IPS-11a (cell line): ENCODE results near the gene MPDZ.

Source experiments
- H3K4me3 ChIP-seq: one replicate; pipeline ENCODE4 v1.5.1; 2013; ENCODE audit warnings: low read depth, low read length, control low read depth

Gene MPDZ, protein sequence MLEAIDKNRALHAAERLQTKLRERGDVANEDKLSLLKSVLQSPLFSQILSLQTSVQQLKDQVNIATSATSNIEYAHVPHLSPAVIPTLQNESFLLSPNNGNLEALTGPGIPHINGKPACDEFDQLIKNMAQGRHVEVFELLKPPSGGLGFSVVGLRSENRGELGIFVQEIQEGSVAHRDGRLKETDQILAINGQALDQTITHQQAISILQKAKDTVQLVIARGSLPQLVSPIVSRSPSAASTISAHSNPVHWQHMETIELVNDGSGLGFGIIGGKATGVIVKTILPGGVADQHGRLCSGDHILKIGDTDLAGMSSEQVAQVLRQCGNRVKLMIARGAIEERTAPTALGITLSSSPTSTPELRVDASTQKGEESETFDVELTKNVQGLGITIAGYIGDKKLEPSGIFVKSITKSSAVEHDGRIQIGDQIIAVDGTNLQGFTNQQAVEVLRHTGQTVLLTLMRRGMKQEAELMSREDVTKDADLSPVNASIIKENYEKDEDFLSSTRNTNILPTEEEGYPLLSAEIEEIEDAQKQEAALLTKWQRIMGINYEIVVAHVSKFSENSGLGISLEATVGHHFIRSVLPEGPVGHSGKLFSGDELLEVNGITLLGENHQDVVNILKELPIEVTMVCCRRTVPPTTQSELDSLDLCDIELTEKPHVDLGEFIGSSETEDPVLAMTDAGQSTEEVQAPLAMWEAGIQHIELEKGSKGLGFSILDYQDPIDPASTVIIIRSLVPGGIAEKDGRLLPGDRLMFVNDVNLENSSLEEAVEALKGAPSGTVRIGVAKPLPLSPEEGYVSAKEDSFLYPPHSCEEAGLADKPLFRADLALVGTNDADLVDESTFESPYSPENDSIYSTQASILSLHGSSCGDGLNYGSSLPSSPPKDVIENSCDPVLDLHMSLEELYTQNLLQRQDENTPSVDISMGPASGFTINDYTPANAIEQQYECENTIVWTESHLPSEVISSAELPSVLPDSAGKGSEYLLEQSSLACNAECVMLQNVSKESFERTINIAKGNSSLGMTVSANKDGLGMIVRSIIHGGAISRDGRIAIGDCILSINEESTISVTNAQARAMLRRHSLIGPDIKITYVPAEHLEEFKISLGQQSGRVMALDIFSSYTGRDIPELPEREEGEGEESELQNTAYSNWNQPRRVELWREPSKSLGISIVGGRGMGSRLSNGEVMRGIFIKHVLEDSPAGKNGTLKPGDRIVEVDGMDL (N-terminal part only)

DNA sequence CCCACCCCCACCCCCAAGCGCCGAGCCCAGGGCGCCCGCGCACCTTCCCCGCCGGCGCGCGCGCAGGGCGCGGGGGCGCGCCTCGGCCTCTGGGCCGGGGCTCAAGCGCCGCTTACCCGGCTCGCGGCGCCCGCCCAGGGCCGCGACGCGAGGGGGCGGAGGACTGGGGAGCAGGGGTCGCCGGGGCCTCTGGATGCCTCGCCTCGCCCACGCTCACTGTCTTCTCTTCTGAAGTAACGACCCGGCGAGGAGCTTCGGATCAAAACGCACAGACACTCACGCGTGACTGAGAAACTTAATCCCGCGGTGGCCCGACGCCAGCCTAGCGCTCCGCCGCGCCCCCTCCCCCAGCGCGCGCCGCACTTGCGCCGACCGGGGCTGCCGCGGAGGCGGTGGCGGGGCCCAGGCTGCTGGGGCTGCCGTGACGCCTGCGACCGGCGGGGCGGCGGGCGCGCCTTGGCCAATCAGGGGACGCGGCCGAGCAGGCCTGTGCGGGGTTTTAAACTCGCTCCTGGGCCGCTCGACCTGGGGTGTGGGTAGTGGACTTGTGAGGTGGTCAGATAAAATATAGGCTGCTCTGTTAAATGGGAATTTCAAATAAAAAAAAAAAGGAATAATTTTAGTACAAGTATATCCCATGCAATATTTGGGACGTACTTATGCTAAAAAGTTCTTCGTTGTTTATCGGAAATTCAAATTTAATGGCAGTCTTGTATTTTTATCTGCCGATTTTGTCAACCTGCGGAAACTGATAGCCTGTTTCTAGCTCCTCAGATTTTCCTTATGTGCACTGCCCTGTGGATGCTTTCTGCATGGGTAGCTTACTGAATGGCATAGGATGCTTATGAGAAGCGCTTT, at the start of gene MPDZ:
Gene MPDZ (minus strand): TSS at position 409 of the 858 bp plus-strand sequence. CDS start 29,377 bp downstream, outside the sequence.
- H3K4me3 ChIP-seq, result peak within 1 kb of the TSS; percentile 59

DNA sequence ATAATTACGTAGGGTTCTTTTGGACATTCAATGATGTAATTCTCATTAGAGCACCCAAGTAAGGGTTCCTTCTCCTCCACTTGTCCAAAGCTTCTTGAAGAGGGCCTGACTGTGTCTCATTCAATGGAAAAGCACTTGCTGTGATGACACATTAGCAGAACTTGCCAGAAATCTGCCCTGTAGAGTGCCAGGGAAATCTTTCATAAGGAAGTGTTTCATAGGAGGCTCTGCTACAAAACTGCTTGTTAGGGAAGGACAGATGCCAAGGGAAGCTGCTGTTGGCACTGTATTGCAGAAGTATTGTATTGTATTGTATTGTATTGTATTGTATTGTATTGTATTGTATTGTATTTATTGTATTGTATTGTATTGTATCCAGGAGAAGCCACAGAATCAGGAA, 45.5 kb upstream of the MPDZ start:
- no peak overlapping the region for H3K4me3 ChIP-seq

DNA sequence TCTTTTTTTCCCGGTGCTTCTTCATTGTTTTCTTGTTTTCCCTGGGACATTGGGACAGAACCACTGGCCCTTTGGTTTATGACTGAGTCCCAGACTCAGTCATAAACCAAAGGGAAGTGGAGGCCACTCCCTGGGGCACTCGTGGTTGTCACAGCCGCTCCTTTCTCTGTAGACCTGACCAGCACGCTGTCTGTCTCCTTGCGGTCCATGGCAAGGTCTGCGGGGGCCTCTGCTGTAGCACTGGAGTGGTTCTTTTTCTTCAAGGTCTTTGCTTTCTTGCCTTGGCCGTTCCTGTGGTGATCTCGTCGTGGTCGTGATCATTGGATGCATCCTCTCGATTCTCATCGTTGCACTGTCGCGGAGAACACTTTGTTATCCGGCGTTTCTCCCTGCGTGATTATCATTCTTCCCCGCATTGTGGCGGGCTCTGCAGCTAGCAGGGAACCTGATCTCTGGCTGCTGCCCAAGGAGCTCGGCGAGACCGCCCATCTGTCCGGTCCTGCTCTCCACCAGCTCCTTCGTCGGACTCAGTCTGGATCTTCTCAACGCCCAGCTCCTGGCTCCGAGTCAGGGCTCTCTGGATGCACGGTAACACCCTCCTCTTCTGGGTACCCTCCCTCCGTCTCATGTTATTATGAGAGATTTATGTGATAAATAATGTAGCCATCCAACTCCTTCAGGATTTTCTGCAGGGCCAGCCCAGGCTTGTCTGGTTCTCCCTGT, 43.5 kb upstream of the MPDZ start:
- no peak overlapping the region for H3K4me3 ChIP-seq

DNA sequence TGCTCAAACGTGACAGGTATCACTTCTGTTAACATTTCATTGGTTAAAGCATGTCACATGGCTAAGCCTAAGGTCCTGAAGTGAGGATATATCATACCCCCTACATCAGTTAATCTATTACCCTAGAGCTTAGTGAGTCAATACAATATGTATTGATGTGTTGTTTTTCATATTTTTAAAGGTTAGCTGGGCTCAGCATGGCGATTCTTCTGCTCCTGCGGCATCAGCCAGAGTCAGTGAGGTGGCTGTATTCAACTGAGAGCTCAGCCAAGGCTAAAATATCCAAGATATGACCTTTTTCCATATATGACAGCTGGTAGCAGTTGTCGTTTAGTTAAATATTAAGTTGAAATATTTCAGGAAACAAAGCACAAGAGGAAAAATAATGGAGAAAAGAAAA, 38.5 kb upstream of the MPDZ start:
- H3K4me3 ChIP-seq, result no peak overlapping the region

DNA sequence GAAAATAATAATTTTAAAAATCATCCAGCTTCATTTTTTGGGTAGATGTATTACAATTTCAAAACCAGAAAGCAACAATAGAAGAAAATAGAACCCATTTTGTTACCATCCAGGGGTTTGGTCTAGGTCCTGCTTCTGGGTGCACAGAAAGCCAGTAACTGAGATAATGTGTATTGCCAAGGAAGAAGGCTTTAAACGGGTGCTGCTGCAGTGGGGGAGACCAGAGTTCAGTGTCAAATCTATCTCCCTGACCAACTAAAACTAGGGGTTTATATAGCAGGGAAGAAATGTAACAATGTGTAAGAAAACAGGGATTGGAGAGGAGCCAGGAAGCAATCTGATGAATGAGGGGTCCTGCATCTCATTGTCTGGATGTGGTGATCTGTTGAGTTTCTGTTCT, 17.5 kb upstream of the MPDZ start:
- no peak overlapping the region for H3K4me3 ChIP-seq

DNA sequence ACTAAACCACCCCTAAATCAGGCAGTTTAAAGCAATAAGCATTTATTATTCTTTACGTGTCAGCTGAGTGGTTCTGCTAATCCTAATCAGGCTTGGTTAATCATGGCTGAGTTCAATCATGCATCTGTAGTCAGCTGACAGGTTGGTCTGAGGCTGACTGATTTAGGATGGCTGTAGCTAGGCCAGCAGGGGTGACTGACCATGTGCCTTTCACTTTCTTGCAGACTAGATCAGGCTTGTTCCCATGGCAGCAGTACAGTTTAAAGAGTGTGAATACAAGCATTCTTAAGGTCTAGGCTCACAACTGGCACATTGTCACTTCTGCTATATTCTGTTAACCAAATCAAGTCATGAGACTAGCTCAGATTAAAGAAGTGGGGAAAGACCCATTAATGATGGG, 16.1 kb upstream of the MPDZ start:
- H3K4me3 ChIP-seq, result no peak overlapping the region

DNA sequence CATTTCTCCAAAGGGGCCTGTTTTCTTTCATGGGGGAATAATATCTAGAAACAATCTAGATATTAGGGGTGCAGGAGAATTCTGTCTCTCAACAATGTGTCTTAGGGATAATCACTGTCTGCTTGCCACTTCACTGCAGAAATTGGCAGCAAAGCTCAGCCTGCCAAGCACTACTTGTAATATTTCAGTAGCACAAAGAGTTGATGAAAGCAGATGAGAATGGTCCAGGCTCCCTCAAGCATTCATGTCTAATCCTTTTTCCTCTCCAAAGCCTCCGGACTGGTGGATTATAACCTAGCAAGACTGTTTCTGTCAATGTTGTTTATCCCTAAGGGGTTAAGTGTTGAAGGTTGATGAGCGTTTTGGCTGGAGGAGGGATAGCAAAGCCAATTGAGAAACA, 13.3 kb upstream of the MPDZ start:
- no peak overlapping the region for H3K4me3 ChIP-seq

DNA sequence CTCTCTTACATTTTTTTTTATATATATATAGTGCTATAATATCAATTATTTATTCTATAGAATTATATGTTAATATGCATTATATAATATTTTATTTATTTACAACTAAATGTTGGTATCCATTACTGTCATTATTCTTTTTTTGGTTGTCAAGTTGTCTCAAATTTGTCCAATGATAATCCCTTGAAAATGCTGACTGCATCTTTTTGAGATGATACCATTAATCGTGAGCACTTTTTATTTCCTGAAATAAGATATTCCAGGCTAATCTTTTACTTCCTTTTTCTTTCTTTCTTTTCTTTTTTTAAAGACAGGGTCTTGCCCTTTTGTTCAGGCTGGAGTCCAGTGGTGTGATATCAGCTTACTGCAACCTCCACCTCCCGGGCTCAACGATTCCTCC, 12.7 kb upstream of the MPDZ start:
- no peak overlapping the region for H3K4me3 ChIP-seq

DNA sequence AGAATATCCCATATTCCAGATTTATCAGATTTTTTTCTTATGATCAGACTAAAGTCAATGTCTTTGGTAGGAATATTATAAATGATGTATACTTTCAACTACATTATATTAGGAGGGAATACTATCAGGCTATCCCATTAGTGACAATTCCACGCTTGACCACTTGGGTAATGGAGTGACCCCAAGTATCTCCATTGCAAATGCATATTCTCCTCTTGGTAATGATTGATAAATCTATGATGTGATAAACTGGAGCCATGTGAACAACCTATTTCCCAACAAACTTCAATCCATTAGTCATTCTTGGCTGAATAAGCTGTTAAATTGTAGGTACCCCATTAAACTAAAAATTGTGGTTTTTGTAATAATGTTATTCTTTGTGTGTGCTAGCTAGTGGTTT, 12.2 kb upstream of the MPDZ start:
- H3K4me3 ChIP-seq, result no peak overlapping the region

DNA sequence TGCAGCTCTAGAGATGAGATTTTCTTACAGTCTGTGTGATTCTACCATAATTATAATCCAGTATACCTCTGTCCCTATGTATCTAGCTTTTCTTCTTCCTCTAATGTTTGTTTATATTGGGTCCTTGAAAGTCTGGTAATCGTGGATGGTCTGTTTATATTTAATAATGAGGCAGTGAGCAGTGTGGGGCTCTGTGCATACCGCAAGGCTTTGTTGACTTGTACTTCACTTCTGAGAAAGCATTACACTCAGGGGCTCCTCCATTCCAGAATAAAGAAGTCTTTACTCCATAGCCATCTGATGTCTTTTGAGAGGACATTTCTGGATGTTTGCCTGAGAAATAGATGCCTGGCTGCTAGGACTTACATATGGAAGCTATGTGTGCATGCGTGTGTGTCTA, 4.5 kb upstream of the MPDZ start:
- H3K4me3 ChIP-seq, result no peak overlapping the region

DNA sequence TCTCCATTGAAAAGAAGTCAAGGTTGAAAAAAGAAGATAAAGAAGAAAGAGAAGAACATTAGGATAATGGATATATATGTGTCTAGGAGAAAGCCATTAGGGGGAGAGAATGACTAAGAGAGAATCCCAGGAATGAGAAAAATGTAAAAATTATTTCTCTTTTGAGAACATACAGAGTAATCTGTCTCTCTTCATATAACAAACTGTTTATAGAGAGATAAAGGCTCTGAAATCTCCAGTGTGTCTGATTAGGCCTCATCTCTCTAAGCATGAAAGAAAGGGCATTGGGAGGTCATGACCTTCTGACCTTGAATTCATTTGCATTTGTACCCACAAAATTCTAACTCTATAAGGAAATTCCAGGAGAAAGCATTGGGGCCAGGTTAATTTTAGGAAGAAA, 3.5 kb upstream of the MPDZ start:
- H3K4me3 ChIP-seq, result no peak overlapping the region

DNA sequence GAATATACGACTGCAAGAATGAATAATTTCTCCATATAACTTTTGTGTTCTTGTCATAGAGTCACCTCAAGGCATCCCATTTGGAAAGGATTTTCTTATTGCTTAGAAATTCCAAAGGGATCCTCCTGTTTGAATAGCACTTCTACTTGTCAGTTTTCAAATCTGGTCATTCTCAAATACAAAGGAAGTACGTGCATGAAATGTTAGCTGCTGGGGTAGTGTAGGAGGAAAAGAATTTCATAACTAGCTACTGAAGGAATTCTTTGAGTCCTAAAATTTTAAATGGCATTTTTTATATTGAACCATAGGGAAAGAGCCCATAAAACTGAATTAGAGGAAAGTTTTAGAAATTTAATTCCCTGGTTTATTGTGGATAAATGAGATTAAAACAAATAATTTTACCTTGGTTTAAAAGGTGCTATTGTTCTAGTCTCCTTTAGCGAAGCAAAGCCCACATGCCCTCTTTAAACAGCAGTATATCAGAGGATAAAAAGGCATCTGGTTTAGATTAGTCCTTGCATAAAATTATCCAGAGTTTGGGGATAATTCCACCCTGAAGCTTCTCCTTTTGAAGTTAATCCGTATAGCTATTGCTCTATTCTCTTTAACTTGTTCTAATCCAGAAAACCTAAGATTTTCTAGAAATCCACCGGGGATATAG, 2.0 kb upstream of the MPDZ start:
- no peak overlapping the region for H3K4me3 ChIP-seq

DNA sequence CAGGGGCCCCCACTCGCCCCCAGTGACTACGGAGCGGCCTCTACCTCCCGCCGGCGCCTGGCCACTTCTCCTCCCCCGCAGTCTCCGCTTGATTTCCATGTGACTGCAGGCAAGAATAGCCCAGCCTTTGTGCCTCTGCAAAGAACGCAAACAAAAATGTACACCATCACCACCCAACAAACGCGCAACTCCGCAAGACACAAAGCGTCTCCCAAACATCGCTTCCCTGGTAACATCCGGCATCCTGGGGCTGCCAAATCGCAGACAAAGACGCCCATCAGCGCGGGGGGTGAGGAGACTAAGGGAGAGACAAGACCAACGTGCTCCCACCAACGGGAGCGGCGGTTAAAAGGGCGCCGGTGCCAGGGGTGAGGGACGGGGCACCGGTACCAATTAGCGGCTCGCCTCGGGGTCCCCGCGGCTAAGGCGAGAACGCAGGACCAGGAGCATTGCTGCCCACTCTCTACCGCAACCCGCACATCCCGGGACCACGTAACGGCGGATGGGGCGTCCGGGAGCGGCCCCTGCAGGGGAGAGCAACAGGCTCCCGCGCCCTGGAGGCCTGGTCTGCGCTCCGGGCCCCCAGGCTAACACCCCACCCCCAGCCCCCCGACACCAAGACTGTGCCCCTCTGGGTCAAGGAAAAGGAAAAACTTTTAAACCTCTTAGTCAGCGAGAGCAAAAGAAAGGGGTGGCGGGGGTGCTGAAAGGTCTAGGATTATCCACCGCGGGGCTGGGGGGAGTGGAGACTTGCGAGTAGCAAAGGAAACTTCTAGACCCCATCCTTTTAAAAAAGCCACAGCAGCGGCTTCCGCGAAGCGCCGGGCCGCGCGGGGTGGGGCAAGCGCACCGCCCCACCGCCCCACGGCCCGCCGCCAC, 885 bp downstream of the MPDZ start:
- H3K4me3 ChIP-seq, result peak overlapping the region; percentile 59

DNA sequence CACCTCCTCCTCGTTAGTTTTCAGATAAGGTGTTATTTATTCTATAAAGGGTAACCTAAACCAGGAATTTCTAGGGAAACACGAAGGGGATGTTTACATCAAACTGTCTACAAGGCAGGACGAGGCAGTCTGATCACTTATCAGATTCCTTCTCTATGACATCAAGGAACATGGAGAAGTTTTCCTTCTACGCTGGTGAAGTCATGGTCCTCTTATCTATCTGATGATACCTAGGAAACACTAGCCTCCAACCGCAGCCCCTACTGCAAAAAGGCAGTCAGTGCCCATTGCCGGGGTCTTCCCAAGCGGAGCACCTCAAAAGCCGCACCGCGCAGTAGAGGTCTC, 1.5 kb downstream of the MPDZ start:
- H3K4me3 ChIP-seq, result peak overlapping the region; percentile 59

DNA sequence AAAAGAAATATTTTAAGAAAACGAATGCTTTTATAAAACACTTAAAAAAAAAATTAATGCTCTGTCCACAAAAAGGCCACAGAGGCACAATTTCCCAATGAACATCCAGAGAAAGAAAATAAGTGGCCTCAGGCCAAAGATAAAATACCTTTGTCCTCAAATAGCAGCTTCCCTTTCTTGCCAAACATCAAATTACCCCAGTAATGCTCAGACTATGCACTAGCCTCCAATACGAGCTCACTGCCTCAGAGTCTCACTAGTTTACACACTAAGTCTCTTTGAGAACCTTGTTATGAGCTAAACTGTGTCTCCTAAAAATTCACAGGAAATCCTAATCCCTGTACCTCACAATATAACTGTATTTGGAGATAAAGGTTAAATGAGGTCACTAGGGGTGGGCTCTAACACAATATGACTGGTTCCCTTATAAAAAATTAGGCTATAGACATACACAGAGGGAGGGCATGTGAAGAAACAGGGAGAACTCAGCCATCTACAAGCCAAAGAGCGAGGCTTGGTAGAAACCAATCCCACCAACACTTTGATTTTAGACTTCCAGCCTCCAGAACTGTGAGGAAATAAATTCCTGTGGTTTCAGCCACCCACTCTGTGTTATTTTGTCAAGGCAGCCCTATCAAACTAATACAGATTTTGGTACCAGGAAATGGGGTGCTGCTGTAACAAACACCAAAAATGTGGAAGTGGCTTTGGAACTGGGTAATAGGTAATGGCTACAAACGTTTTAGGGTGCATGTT, 4.4 kb downstream of the MPDZ start:
- H3K4me3 ChIP-seq, result no peak overlapping the region

DNA sequence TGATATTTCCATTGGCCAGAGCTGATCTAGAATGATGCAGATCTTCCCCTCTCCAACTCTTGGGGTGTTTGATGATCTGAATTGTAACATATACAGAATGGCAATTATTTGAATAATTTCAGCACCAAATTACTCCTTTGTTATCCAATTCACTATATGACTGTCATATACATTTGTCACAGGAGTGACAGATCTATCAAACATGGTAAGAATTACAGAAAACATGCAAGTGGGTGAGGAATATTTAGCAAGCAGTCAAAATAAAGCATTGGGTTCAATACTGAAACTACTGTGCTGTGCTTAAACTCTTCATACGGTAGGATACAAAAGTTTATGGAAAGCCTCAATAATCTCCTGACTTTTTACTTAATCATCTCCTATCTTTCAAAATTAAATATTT, 8.8 kb downstream of the MPDZ start:
- no peak overlapping the region for H3K4me3 ChIP-seq

DNA sequence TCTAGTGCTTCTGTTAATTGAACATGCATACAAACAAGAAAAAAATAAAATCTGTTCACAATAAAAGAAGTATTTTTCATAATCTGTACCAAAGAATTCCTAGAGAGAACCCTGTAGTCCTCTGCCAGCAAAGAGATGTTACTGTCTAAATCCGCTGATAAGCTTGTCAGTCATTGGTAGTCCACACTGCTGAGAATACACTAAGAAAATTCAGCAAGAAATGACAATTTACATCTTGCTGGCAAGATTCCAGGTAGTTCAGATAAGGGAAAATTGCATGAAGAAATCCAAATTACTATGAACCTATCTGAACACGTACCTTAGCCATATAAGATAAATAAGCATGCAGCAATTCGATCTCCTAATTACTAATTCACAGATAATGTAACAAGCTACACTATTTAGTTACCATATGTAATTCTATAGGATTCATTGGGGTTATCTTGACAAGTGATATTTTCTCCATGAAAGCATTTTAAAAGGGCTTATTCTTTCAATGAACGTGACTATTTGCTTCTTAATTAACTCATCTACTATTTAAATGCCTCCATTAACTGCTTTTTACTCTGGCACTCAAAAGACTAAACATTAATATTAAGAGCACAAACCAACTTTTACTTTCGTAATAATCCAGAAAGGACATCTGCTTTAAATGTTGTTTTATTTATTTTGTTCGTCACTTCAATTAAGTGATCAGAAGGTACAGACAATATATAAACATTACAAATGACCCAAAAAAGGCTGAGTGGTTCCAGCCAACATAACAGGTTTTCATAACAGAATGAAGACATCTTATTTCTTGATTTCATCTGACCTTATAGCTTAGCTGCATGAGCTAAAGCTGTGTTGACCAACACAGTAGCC, 9.7 kb downstream of the MPDZ start:
- H3K4me3 ChIP-seq, result no peak overlapping the region
